K562 (cell line): ENCODE data around the gene ACSBG1. TPM values are rescaled to one million over a fixed set of nuclear protein-coding genes. Genes with fewer than 3 reads are reported as not detected.
A peak's percentile ranks its signal among the peaks of the same experiment; 100 is the strongest.

Experiments used
- ATF1 ChIP-seq, 2 experiments: fragments of 450-650 bp in 1 of 2; IDR thresholded peaks; 2 replicates each; pipeline ENCODE4 v1.6.1; 2016; ENCODE audit warnings: missing compliant biosample characterization in 1 of 2, missing genetic modification characterization in 1 of 2
- BACH1 ChIP-seq: fragments of 200-800 bp; sonication (Bioruptor generic); IDR thresholded peaks from 2 replicates; pipeline ENCODE4 v1.6.1; 2016; ENCODE audit warnings: missing genetic modification characterization, missing compliant biosample characterization
- BCOR ChIP-seq: fragments of 450-650 bp; IDR thresholded peaks from 2 replicates; pipeline ENCODE4 v1.6.1; 2016
- CHD4 ChIP-seq: fragments of 200-600 bp; sonication (generic); IDR thresholded peaks from 3 replicates; pipeline ENCODE4 v1.6.1; 2012; ENCODE audit warnings: low read depth, mild to moderate bottlenecking, mixed read lengths, low read length, inconsistent platforms; ENCODE audit not compliant: insufficient read depth, insufficient replicate concordance, poor library complexity, severe bottlenecking
- HDAC3 ChIP-seq: fragments of 450-650 bp; IDR thresholded peaks from 2 replicates; pipeline ENCODE4 v1.6.1; 2018; ENCODE audit warnings: borderline replicate concordance, mild to moderate bottlenecking, moderate library complexity; ENCODE audit not compliant: partially characterized antibody
- JUN ChIP-seq, 2 experiments: sonication (generic) in 1 of 2; formaldehyde crosslinking in 1 of 2; IDR thresholded peaks; 2 replicates each; pipeline versions ENCODE4 v1.6.1 to v1.8.0; 2012 to 2022; ENCODE audit warnings: borderline replicate concordance in 2 of 2, mild to moderate bottlenecking in 2 of 2, improper control_type of control experiment in 1 of 2, low read depth in 1 of 2, low read length in 1 of 2, missing genetic modification reagents in 1 of 2
- KDM1A ChIP-seq, 2 experiments: fragments of 450-650 bp; IDR thresholded peaks; 2 replicates each; pipeline ENCODE4 v1.6.1; 2016; ENCODE audit warnings: mild to moderate bottlenecking in 2 of 2
- KLF6 ChIP-seq: fragments of 250-450 bp; sonication (Bioruptor Pico); IDR thresholded peaks from 2 replicates; pipeline ENCODE4 v1.4.0; 2020; ENCODE audit warnings: mild to moderate bottlenecking, moderate library complexity, borderline replicate concordance
- MAFK ChIP-seq: IDR thresholded peaks from 2 replicates; pipeline ENCODE4 v1.6.1; 2011; ENCODE audit warnings: low read length, improper control_type of control experiment
- MYC ChIP-seq, 2 experiments: fragments of 250-450 bp in 1 of 2; sonication (Bioruptor Pico) in 1 of 2; IDR thresholded peaks; 2 replicates each; pipeline versions ENCODE4 v1.5.1 to v1.6.1; 2012 to 2021; ENCODE audit warnings: low read depth in 2 of 2, borderline replicate concordance in 1 of 2, improper control_type of control experiment in 1 of 2, low read length in 1 of 2, mild to moderate bottlenecking in 1 of 2, moderate library complexity in 1 of 2
- NR2C1 ChIP-seq, 2 experiments: fragments of 450-650 bp; IDR thresholded peaks; 2 replicates each; pipeline ENCODE4 v1.6.1; 2017; ENCODE audit warnings: mild to moderate bottlenecking in 2 of 2, antibody characterized with exemption in 1 of 2, inconsistent platforms in 1 of 2, missing compliant biosample characterization in 1 of 2, missing genetic modification characterization in 1 of 2
- NR4A1 ChIP-seq, 2 experiments: fragments of 250-450 bp in 1 of 2; fragments of 450-650 bp in 1 of 2; sonication (Bioruptor Pico) in 1 of 2; IDR thresholded peaks; 2 replicates each; pipeline versions ENCODE4 v1.4.0 to v1.6.1; 2016 to 2020; ENCODE audit warnings: mild to moderate bottlenecking in 2 of 2, missing compliant biosample characterization in 1 of 2, missing genetic modification characterization in 1 of 2, moderate library complexity in 1 of 2
- NUFIP1 ChIP-seq: fragments of 450-650 bp; IDR thresholded peaks from 2 replicates; pipeline ENCODE4 v1.6.1; 2018; ENCODE audit not compliant: partially characterized antibody
- POLR2G ChIP-seq: fragments of 200-400 bp; formaldehyde crosslinking; IDR thresholded peaks from 2 replicates; pipeline ENCODE4 v1.6.1; 2017; ENCODE audit warnings: low read depth, mild to moderate bottlenecking, antibody characterized with exemption, low read length, moderate library complexity
- RFX5 ChIP-seq: IDR thresholded peaks from 2 replicates; pipeline ENCODE4 v1.6.1; 2011; ENCODE audit warnings: low read depth, mild to moderate bottlenecking, improper control_type of control experiment, low read length
- SIX5 ChIP-seq, 2 experiments: IDR thresholded peaks; 2 replicates each; pipeline ENCODE4 v1.6.1; 2011; ENCODE audit warnings: low read length in 2 of 2, borderline replicate concordance in 1 of 2, low read depth in 1 of 2, mild to moderate bottlenecking in 1 of 2, moderate library complexity in 1 of 2; ENCODE audit not compliant: insufficient read depth in 1 of 2
- SMARCA5 ChIP-seq: fragments of 450-650 bp; IDR thresholded peaks from 2 replicates; pipeline ENCODE4 v1.6.1; 2016
- SRSF1 ChIP-seq: fragments of 200-400 bp; formaldehyde crosslinking; IDR thresholded peaks from 2 replicates; pipeline ENCODE4 v1.6.1; 2017; ENCODE audit warnings: mild to moderate bottlenecking, low read depth, low read length, moderate library complexity
- TBP ChIP-seq: optimal IDR thresholded peaks from 2 replicates; pipeline ENCODE3; 2011; ENCODE audit warnings: low read depth, low read length, improper control_type of control experiment
- TGIF2 ChIP-seq: sonication (generic); formaldehyde crosslinking; IDR thresholded peaks from 2 replicates; pipeline ENCODE4 v1.8.1; 2022; ENCODE audit warnings: mild to moderate bottlenecking, missing genetic modification reagents, moderate library complexity
- ZNF140 ChIP-seq: fragments of 250-450 bp; sonication (Bioruptor Pico); IDR thresholded peaks from 2 replicates; pipeline ENCODE4 v1.8.0; 2021; ENCODE audit warnings: moderate library complexity, mild to moderate bottlenecking, inconsistent platforms
- ZNF324 ChIP-seq: fragments of 250-450 bp; sonication (Bioruptor Pico); IDR thresholded peaks from 2 replicates; pipeline ENCODE4 v1.4.0; 2020; ENCODE audit warnings: mild to moderate bottlenecking
- ZNF561 ChIP-seq: fragments of 450-650 bp; formaldehyde crosslinking; conservative IDR thresholded peaks from 2 replicates; pipeline ENCODE4 v1.4.0; 2020; ENCODE audit warnings: mild to moderate bottlenecking, moderate library complexity
- polyA plus RNA-seq, 8 experiments: library from polyadenylated mRNA; depleted of rRNA in 4 of 8; stranded (reverse) in 5 of 8; unstranded in 3 of 8; fragments of >200 nt; fragmentation: Nextera tagmentation in 2 of 8; fragmentation: Illumina TruSeq in 1 of 8; extraction: Ambion mirVana in 2 of 8; extraction: Trizol in 1 of 8; gene quantifications; 2 replicates each; pipeline versions ENCODE4 v1.2.1 to v1.2.3, GENCODE V29; 2011 to 2014; ENCODE audit warnings: inconsistent platforms in 1 of 8, missing spikeins in 1 of 8
- total RNA-seq, 7 experiments: library from RNA; depleted of rRNA in 6 of 7; stranded (reverse); fragments of >200 nt in 6 of 7; fragmentation: Illumina TruSeq in 2 of 7; extraction: Trizol in 2 of 7; gene quantifications; 2 replicates each; pipeline versions ENCODE4 v1.2.1 to v1.2.3, GENCODE V29; 2011 to 2021; ENCODE audit warnings: low replicate concordance in 1 of 7
- TF ChIP-seq, protein P1 (sequence below), 2 experiments: fragments of 450-650 bp in 1 of 2; sonication (generic) in 1 of 2; formaldehyde crosslinking in 1 of 2; IDR thresholded peaks in 1 of 2; conservative IDR thresholded peaks in 1 of 2; 2 replicates each; pipeline versions ENCODE4 v1.6.1 to v1.8.1; 2016 to 2023; ENCODE audit warnings: mild to moderate bottlenecking in 2 of 2, moderate library complexity in 2 of 2, inconsistent platforms in 1 of 2, missing genetic modification reagents in 1 of 2
- TF ChIP-seq, protein P2 (sequence below): sonication (generic); formaldehyde crosslinking; IDR thresholded peaks from 2 replicates; pipeline ENCODE4 v1.8.1; 2022; ENCODE audit warnings: missing genetic modification reagents

Gene ACSBG1
- total and polyA plus RNA-seq, 9 of the 15 experiments (the other 6 are each of a cell fraction or from before 2014, with no cell fraction given), result 0.36 to 6.4 (median 2.5) TPM

DNA sequence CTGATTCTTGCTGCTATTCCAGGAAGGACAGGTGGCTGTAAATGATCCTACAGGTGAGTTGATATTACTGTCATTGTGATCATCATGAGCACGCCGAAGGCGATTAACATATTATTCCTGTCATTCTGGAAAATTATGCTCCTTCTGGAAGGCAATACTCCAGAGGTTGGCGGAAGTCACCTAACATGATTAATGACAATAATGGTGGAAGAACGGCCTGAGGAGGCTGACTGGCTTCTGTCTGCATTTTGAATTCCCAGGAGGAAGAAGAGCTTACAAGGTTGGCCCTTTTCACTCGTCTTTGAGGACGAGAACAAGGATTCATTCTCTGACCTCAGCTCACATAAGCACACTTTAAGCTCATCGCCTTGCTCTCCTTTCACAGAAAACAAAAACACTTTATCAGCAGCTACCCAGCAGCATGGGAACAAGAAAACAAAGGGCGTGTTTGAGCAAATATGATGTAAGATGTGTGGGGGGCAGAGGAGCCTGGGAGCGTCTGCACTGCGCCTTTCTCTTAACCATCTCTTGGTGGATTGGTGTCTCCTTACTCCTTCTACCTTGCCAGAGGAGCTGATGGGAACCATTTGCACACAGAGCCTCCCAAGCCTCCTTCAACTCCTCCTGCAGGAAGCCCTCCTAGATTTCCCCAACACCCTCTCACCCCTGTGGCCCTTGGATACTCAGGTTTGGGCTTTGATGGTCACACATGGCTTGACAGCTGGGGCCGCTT lies 23.0 kb downstream of the ACSBG1 start (continued):
- TF ChIP-seq CHD4 (no peak), BACH1 (tag) (no peak), ZNF561 (no peak), KDM1A (IDR thresholded peaks at IDR 0.05) (peak; percentile 37 to 46; a peak in 2 of 4 replicates), NR4A1 (CRISPR knock-in tag; IDR thresholded peaks at IDR 0.05) (no peak), NR4A1 (tag; IDR thresholded peaks at IDR 0.05) (no peak), SRSF1 (no peak), ZNF324 (CRISPR knock-in tag) (no peak), BCOR (peak; percentile 78), KLF6 (CRISPR knock-in tag) (no peak), POLR2G (no peak), MYC (IDR thresholded peaks at IDR 0.05; ENCODE audit: low read depth, low read length) (no peak), MYC (CRISPR knock-in tag; IDR thresholded peaks at IDR 0.05; ENCODE audit: borderline replicate concordance, low read depth) (no peak), JUN (IDR thresholded peaks at IDR 0.05; ENCODE audit: borderline replicate concordance, low read depth, low read length) (no peak), JUN (CRISPR knock-in tag; IDR thresholded peaks at IDR 0.05; ENCODE audit: borderline replicate concordance) (no peak), ATF1 (CRISPR knock-in tag; IDR thresholded peaks at IDR 0.05) (no peak), ATF1 (tag; IDR thresholded peaks at IDR 0.05) (no peak), NR2C1 (IDR thresholded peaks at IDR 0.05) (no peak), NR2C1 (tag; IDR thresholded peaks at IDR 0.05) (no peak), HDAC3 (no peak), ZNF140 (no peak), TBP (no peak), TGIF2 (CRISPR knock-in tag) (no peak), MAFK (no peak), SIX5 (IDR thresholded peaks at IDR 0.05; ENCODE audit: borderline replicate concordance in 1 of 2, insufficient read depth in 1 of 2, low read depth in 1 of 2, low read length in 2 of 2) (no peak), SMARCA5 (peak; percentile 47; the same call in 1 of the 2 replicates), RFX5 (no peak), NUFIP1 (no peak)
- TF ChIP-seq, protein P1, sequence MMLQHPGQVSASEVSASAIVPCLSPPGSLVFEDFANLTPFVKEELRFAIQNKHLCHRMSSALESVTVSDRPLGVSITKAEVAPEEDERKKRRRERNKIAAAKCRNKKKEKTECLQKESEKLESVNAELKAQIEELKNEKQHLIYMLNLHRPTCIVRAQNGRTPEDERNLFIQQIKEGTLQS (IDR thresholded peaks at IDR 0.05), result peak; percentile 45; the same call in 1 of the 2 replicates
- TF ChIP-seq, protein P1 (CRISPR knock-in tag; conservative IDR thresholded peaks at IDR 0.05), result no peak
- TF ChIP-seq, protein P2, sequence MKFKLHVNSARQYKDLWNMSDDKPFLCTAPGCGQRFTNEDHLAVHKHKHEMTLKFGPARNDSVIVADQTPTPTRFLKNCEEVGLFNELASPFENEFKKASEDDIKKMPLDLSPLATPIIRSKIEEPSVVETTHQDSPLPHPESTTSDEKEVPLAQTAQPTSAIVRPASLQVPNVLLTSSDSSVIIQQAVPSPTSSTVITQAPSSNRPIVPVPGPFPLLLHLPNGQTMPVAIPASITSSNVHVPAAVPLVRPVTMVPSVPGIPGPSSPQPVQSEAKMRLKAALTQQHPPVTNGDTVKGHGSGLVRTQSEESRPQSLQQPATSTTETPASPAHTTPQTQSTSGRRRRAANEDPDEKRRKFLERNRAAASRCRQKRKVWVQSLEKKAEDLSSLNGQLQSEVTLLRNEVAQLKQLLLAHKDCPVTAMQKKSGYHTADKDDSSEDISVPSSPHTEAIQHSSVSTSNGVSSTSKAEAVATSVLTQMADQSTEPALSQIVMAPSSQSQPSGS (CRISPR knock-in tag), result no peak
